IMR-90 (cell line): ENCODE data around the gene ATP1A2. TPM values are rescaled to one million over a fixed set of nuclear protein-coding genes. Genes with fewer than 3 reads are reported as not detected.

ENCODE experiments used
- ATAC-seq: fragments of 200-7000 bp; cut with Tn5 transposase; 2 replicates; pipeline ENCODE4 v1.9.1; 2020; ENCODE audit warnings: low read depth, mild to moderate bottlenecking, moderate library complexity
- BruUV-seq: library from RNA; stranded (reverse); fragments of 400-500 nt; replicated peaks from 2 replicates; lab custom pipeline; 2021; lab: Mats Ljungman, UMichigan
- CTCF ChIA-PET: fragments of 300-600 bp; formaldehyde crosslinking; extraction: SDS; loops from one replicate; lab custom pipeline; 2021; ENCODE audit warnings: antibody characterized with exemption; lab: Yijun Ruan, JAX
- POLR2A ChIA-PET: fragments of 300-600 bp; sonication (Branson Sonifier 250); formaldehyde crosslinking; loops from one replicate; lab custom pipeline; 2022; ENCODE audit warnings: antibody characterized with exemption; ENCODE audit not compliant: unreplicated experiment; lab: Charles Lee
- DNase-seq: peaks from one replicate; pipeline ENCODE4 v3.0.0; 2013
- H2AFZ ChIP-seq: replicated peaks from 2 replicates; pipeline ENCODE3; 2013; ENCODE audit warnings: low read length, mild to moderate bottlenecking; ENCODE audit not compliant: poor library complexity
- H2AK5ac ChIP-seq: 2 replicates; pipeline ENCODE4 v1.6.1; 2013; ENCODE audit warnings: low read depth, low read length, inconsistent platforms
- H2AK9ac ChIP-seq: replicated peaks from 2 replicates; pipeline ENCODE3; 2013; ENCODE audit warnings: mild to moderate bottlenecking, low read depth, low read length, moderate library complexity; ENCODE audit not compliant: poor library complexity
- H2BK120ac ChIP-seq: 2 replicates; pipeline ENCODE4 v1.6.1; 2013; ENCODE audit warnings: low read depth, low read length, inconsistent platforms
- H2BK15ac ChIP-seq: 3 replicates; pipeline ENCODE4 v1.6.1; 2013; ENCODE audit warnings: low read depth, low read length, inconsistent platforms
- H2BK20ac ChIP-seq: 2 replicates; pipeline ENCODE4 v1.6.1; 2013; ENCODE audit warnings: low read depth, mild to moderate bottlenecking, inconsistent platforms, low read length, moderate library complexity
- H2BK5ac ChIP-seq: 2 replicates; pipeline ENCODE4 v1.6.1; 2013; ENCODE audit warnings: mild to moderate bottlenecking, low read depth, low read length, inconsistent platforms; ENCODE audit not compliant: poor library complexity, severe bottlenecking
- H3K14ac ChIP-seq: replicated peaks from 2 replicates; pipeline ENCODE4 v1.6.1; 2013; ENCODE audit warnings: low read depth, low read length, inconsistent platforms
- H3K18ac ChIP-seq: 2 replicates; pipeline ENCODE4 v1.6.1; 2013; ENCODE audit warnings: low read depth, low read length, control low read depth
- H3K23ac ChIP-seq: 2 replicates; pipeline ENCODE4 v1.6.1; 2013; ENCODE audit warnings: low read depth, low read length, inconsistent platforms
- H3K27ac ChIP-seq: 2 replicates; pipeline ENCODE4 v1.5.1; 2013; ENCODE audit warnings: mild to moderate bottlenecking, control low read depth, low read length; ENCODE audit not compliant: insufficient read depth
- H3K27me3 ChIP-seq: 2 replicates; pipeline ENCODE4 v1.6.1; 2013; ENCODE audit warnings: low read length; ENCODE audit not compliant: control insufficient read depth, insufficient read depth
- H3K36me3 ChIP-seq: 2 replicates; pipeline ENCODE4 v1.6.1; 2013; ENCODE audit warnings: low read length, mixed read lengths; ENCODE audit not compliant: control insufficient read depth, insufficient read depth
- H3K4ac ChIP-seq: 2 replicates; pipeline ENCODE4 v1.6.1; 2013; ENCODE audit warnings: low read depth, low read length, inconsistent platforms
- H3K4me1 ChIP-seq: 2 replicates; pipeline ENCODE4 v1.6.1; 2013; ENCODE audit warnings: low read length, mixed read lengths; ENCODE audit not compliant: control insufficient read depth, insufficient read depth
- H3K4me2 ChIP-seq: 2 replicates; pipeline ENCODE4 v1.6.1; 2013; ENCODE audit warnings: low read depth, mild to moderate bottlenecking, control low read depth, low read length, moderate library complexity
- H3K4me3 ChIP-seq: 2 replicates; pipeline ENCODE4 v1.5.1; 2013; ENCODE audit warnings: low read depth, mild to moderate bottlenecking, control low read depth, low read length, moderate library complexity; ENCODE audit not compliant: insufficient read depth
- H3K56ac ChIP-seq: 2 replicates; pipeline ENCODE4 v1.6.1; 2013; ENCODE audit warnings: low read length, inconsistent platforms; ENCODE audit not compliant: insufficient read depth; ENCODE audit errors: extremely low read depth
- H3K79me1 ChIP-seq, 2 experiments: 2 replicates each; pipeline ENCODE4 v1.6.1; 2013; ENCODE audit warnings: low read length in 2 of 2, inconsistent platforms in 1 of 2, low read depth in 1 of 2
- H3K9ac ChIP-seq: 2 replicates; pipeline ENCODE4 v1.6.1; 2013; ENCODE audit warnings: low read depth, low read length, control low read depth
- H3K9me1 ChIP-seq: 2 replicates; pipeline ENCODE4 v1.6.1; 2013; ENCODE audit warnings: low read length, inconsistent platforms; ENCODE audit not compliant: insufficient read depth
- H3K9me3 ChIP-seq: 2 replicates; pipeline ENCODE4 v1.6.1; 2013; ENCODE audit warnings: low read length; ENCODE audit not compliant: control insufficient read depth, insufficient read depth
- H4K20me1 ChIP-seq: 2 replicates; pipeline ENCODE4 v1.6.1; 2013; ENCODE audit warnings: low read length, inconsistent platforms; ENCODE audit not compliant: insufficient read depth
- H4K5ac ChIP-seq: 2 replicates; pipeline ENCODE4 v1.6.1; 2013; ENCODE audit warnings: mild to moderate bottlenecking, low read depth, low read length, control low read depth
- H4K8ac ChIP-seq, 2 experiments: 2 replicates each; pipeline ENCODE4 v1.6.1; 2013; ENCODE audit warnings: low read depth in 2 of 2, low read length in 2 of 2, control low read depth in 1 of 2, inconsistent platforms in 1 of 2
- H4K91ac ChIP-seq: 2 replicates; pipeline ENCODE4 v1.6.1; 2013; ENCODE audit warnings: low read depth, low read length, inconsistent platforms; ENCODE audit not compliant: insufficient read depth
- ELK1 ChIP-seq: fragments of 150-350 bp; IDR thresholded peaks from 2 replicates; pipeline ENCODE4 v1.6.1; 2016; ENCODE audit warnings: low read depth, mild to moderate bottlenecking, low read length, moderate library complexity, borderline replicate concordance
- WGBS, 2 experiments: methylation state at CpG; one replicate each; pipeline versions ENCODE4 v1.1.5 to v1.1.7; 2013; ENCODE audit warnings: missing lambda C conversion rate in 2 of 2; ENCODE audit not compliant: insufficient read length in 1 of 2; ENCODE audit errors: extremely low coverage in 2 of 2; 5-methylcytosine and 5-hydroxymethylcytosine counted together
- dilution Hi-C: fragments of 300-500 bp; cut with HindIII; formaldehyde crosslinking; loops from one replicate; pipeline ENCODE4 v1.14.3; 2018; ENCODE audit warnings: low sequenced_read_pairs; ENCODE audit not compliant: unreplicated experiment
- in situ Hi-C: fragments of 300-500 bp; cut with MboI; formaldehyde crosslinking; loops from 3 replicates; pipeline ENCODE4 v1.14.3; 2019; ENCODE audit warnings: low sequenced_read_pairs, inconsistent platforms, mixed read lengths
- intact Hi-C: fragments of 100-400 bp; cut with micrococcal nuclease; formaldehyde crosslinking; loops from 2 replicates; pipeline ENCODE4 v1.10.0; 2022
- polyA plus RNA-seq, 3 experiments: library from polyadenylated mRNA; depleted of rRNA; stranded (reverse); fragments of >200 nt; gene quantifications; 2 replicates each; pipeline ENCODE4 v1.2.3, GENCODE V29; 2012; ENCODE audit warnings: low replicate concordance in 1 of 3
- total RNA-seq: library from RNA; depleted of rRNA; stranded (reverse); fragments of >200 nt; gene quantifications from 2 replicates; pipeline ENCODE4 v1.2.3, GENCODE V29; 2012

ATP1A2 gene
- total and polyA plus RNA-seq, 2 of the 4 experiments (the other 2 are of a cell fraction), result under 0.01 to 0.15 TPM

GRCh38 chr1:160105155-160105554, 10.4 kb upstream of the ATP1A2 start:
- no peak overlapping the region for H3K23ac ChIP-seq
- H3K4me1 ChIP-seq, result peaks cover 19% of the 10 kb centered on the region
- no peak overlapping the region for H3K4ac ChIP-seq
- no CpG with 5 or more reads among the region's 5 CpGs for WGBS, 2 experiments
- no peak overlapping the region for H3K4me2 ChIP-seq
- no peak for TF ChIP-seq ELK1
- CTCF ChIA-PET, result interaction anchor here (1.0 to 2.4 kb wide), 5 partner anchors 20 to 147 kb away, joined by 3 to 8 read pairs (median 4); no protein-coding TSS in a partner anchor
- no peak overlapping the region for H3K56ac ChIP-seq
- H3K14ac ChIP-seq, result no peak overlapping the region
- ATAC-seq, result no peak
- H2BK20ac ChIP-seq, result no peak overlapping the region
- POLR2A ChIA-PET, result no interaction called here
- dilution Hi-C loops (loop anchor here (10.0 kb wide), 1 partner anchor 110 kb away; no protein-coding TSS in a partner anchor), intact Hi-C loops (no loop called here), in situ Hi-C loops (no loop called here)
- DNase-seq, result no peak
- H3K4me3 ChIP-seq, result no peak overlapping the region
- no peak overlapping the region for H3K18ac ChIP-seq
- no peaks in the 10 kb centered on the region for H4K20me1 ChIP-seq
- H3K9me1 ChIP-seq, result no peaks in the 10 kb centered on the region
- H2AFZ ChIP-seq, result no peak overlapping the region
- no peak overlapping the region for H3K9ac ChIP-seq
- H3K27me3 ChIP-seq, result peaks cover 29% of the 10 kb centered on the region
- BruUV-seq, result no TSS peak
- H4K91ac ChIP-seq, result no peak overlapping the region
- H2BK5ac ChIP-seq, result no peak overlapping the region
- H2AK5ac ChIP-seq, result no peak overlapping the region
- H2BK120ac ChIP-seq, result no peak overlapping the region
- H3K27ac ChIP-seq, result no peak overlapping the region
- no peaks in the 10 kb centered on the region for H3K9me3 ChIP-seq
- no peaks in the 10 kb centered on the region for H3K79me1 ChIP-seq
- H4K8ac ChIP-seq, result no peak overlapping the region
- no peak overlapping the region for H2BK15ac ChIP-seq
- H3K36me3 ChIP-seq, result no peaks in the 10 kb centered on the region
- H2AK9ac ChIP-seq, result no peak overlapping the region
- H4K5ac ChIP-seq, result no peak overlapping the region
